Measurements from ENCODE around the gene TMEM205.

DNA sequence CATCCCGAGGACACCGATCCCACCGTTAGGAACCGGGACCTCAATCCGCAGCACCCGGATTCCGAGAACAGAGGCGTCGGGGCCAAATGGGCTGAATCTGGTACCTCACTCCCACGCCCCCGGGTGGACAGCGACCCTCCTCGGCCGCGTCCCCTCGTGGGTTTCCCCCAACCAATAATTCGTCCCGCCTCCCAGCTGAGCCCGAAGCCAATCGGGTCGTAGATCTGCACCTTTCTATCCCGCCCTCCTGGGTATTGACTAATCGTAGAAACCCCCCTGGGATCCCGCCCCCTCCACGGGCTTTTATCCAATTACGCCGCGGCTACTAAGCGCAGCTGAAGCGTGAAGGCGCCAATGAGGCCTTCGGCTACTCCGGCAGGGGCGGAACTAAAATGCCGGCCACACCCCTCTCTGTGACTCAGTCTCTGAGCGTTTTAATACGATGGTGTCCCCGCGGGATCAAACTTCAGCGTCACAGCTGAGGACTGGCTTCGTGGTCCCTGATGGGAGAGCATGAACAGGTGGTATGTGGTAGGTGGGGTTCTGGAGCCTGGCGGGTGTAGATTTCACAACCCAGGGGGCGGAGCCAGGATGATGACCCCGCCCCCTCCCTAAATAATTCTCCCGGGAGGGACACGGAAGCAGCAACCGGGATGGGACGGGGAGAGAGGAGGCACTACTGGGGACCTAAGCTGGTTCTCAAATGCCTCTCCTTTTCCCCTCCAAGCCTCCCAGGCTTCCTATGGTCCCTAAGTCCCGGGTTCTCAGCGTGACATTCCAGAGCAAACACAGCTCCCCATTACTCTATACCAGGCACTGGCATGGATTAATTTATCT lies at the start of gene TMEM205, which contains the start of gene CCDC159:
- peak; percentile 88 for TF ChIP-seq POLR2A (IDR thresholded peaks at IDR 0.05)
- TF ChIP-seq, protein P1, sequence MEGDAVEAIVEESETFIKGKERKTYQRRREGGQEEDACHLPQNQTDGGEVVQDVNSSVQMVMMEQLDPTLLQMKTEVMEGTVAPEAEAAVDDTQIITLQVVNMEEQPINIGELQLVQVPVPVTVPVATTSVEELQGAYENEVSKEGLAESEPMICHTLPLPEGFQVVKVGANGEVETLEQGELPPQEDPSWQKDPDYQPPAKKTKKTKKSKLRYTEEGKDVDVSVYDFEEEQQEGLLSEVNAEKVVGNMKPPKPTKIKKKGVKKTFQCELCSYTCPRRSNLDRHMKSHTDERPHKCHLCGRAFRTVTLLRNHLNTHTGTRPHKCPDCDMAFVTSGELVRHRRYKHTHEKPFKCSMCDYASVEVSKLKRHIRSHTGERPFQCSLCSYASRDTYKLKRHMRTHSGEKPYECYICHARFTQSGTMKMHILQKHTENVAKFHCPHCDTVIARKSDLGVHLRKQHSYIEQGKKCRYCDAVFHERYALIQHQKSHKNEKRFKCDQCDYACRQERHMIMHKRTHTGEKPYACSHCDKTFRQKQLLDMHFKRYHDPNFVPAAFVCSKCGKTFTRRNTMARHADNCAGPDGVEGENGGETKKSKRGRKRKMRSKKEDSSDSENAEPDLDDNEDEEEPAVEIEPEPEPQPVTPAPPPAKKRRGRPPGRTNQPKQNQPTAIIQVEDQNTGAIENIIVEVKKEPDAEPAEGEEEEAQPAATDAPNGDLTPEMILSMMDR (IDR thresholded peaks at IDR 0.05): peak in 1 of 4 experiments; percentile 14
- peak; percentile 99 for TF ChIP-seq POLR2AphosphoS5 (IDR thresholded peaks at IDR 0.05)

Data from prostate gland (tissue), 2 donors.